GM23338 (cell line): ENCODE results near the gene UGT1A3. TPM values are rescaled to one million over a fixed set of nuclear protein-coding genes. Genes with fewer than 3 reads are reported as not detected.

Source experiments
- POLR2AphosphoS5 ChIP-seq: IDR thresholded peaks from 2 replicates; pipeline ENCODE4 v1.6.1; 2016; ENCODE audit warnings: antibody characterized with exemption, low read depth
- STAT1 ChIP-seq: IDR thresholded peaks from one replicate; pipeline ENCODE4 v1.6.1; 2016; ENCODE audit warnings: antibody characterized with exemption; ENCODE audit not compliant: unreplicated experiment
- ZNF114 ChIP-seq: fragments of 250-450 bp; sonication (Bioruptor Pico); IDR thresholded peaks from 2 replicates; pipeline ENCODE4 v1.5.0; 2020; ENCODE audit warnings: mild to moderate bottlenecking, moderate library complexity
- polyA plus RNA-seq: library from polyadenylated mRNA; unstranded; fragments of >200 nt; fragmentation: Nextera tagmentation; extraction: Ambion mirVana; gene quantifications from 2 replicates; pipeline ENCODE4 v1.2.1, GENCODE V29; 2016
- total RNA-seq: library from RNA; depleted of rRNA; stranded (reverse); fragments of >200 nt; shearing (Covaris generic); gene quantifications from 2 replicates; pipeline ENCODE4 v1.2.3, GENCODE V29; 2014
- TF ChIP-seq, protein P1 (sequence below): fragments of 250-450 bp; sonication (Bioruptor Pico); IDR thresholded peaks from 2 replicates; pipeline ENCODE4 v1.5.0; 2020; ENCODE audit warnings: mild to moderate bottlenecking, moderate library complexity
- TF ChIP-seq, protein P2 (sequence below): IDR thresholded peaks from one replicate; pipeline ENCODE4 v1.6.1; 2018; ENCODE audit warnings: antibody characterized with exemption; ENCODE audit not compliant: unreplicated experiment

The UGT1A3 gene
- total and polyA plus RNA-seq, 2 experiments from 2014 or later = not detected

DNA sequence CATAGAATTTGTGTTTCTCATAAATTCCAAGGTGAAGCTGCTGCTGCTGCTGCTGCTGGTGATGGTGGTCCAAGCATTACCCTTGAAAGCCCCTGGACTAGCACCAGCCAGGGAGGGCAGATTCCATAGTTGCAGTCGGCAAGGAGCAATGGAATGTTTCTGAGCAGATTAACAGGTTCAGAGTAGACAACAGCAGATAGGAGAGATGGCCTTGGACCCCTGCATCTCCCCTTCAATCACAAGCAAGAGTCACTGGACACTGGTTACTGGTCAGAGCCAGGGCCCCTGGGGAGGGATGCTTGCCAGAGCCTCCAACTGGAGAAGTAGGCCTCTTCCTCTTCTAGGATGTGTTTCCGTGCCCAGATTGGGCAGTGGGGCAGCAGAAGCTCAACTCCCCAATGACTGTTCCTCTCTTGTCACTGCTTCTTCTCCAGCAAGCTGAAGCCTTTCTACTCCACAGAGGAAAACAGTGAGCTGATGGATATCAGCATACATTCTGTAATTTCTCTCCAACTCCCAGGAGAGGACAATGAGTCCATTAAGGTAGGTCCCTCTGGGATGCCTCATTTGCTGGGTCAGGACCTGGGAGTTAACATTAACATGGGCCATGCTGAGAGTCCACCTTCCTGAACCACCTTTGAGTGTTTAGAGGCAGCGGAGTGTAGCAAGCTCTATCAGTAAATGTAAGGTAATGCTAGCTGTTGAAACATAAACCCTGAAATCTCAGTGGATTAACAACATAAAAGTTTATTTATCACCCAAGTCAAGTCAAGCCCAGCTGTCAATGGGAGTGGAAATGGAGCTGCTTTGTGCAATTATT lies 84.6 kb downstream of the UGT1A3 start (continued):
- TF ChIP-seq, protein P1, sequence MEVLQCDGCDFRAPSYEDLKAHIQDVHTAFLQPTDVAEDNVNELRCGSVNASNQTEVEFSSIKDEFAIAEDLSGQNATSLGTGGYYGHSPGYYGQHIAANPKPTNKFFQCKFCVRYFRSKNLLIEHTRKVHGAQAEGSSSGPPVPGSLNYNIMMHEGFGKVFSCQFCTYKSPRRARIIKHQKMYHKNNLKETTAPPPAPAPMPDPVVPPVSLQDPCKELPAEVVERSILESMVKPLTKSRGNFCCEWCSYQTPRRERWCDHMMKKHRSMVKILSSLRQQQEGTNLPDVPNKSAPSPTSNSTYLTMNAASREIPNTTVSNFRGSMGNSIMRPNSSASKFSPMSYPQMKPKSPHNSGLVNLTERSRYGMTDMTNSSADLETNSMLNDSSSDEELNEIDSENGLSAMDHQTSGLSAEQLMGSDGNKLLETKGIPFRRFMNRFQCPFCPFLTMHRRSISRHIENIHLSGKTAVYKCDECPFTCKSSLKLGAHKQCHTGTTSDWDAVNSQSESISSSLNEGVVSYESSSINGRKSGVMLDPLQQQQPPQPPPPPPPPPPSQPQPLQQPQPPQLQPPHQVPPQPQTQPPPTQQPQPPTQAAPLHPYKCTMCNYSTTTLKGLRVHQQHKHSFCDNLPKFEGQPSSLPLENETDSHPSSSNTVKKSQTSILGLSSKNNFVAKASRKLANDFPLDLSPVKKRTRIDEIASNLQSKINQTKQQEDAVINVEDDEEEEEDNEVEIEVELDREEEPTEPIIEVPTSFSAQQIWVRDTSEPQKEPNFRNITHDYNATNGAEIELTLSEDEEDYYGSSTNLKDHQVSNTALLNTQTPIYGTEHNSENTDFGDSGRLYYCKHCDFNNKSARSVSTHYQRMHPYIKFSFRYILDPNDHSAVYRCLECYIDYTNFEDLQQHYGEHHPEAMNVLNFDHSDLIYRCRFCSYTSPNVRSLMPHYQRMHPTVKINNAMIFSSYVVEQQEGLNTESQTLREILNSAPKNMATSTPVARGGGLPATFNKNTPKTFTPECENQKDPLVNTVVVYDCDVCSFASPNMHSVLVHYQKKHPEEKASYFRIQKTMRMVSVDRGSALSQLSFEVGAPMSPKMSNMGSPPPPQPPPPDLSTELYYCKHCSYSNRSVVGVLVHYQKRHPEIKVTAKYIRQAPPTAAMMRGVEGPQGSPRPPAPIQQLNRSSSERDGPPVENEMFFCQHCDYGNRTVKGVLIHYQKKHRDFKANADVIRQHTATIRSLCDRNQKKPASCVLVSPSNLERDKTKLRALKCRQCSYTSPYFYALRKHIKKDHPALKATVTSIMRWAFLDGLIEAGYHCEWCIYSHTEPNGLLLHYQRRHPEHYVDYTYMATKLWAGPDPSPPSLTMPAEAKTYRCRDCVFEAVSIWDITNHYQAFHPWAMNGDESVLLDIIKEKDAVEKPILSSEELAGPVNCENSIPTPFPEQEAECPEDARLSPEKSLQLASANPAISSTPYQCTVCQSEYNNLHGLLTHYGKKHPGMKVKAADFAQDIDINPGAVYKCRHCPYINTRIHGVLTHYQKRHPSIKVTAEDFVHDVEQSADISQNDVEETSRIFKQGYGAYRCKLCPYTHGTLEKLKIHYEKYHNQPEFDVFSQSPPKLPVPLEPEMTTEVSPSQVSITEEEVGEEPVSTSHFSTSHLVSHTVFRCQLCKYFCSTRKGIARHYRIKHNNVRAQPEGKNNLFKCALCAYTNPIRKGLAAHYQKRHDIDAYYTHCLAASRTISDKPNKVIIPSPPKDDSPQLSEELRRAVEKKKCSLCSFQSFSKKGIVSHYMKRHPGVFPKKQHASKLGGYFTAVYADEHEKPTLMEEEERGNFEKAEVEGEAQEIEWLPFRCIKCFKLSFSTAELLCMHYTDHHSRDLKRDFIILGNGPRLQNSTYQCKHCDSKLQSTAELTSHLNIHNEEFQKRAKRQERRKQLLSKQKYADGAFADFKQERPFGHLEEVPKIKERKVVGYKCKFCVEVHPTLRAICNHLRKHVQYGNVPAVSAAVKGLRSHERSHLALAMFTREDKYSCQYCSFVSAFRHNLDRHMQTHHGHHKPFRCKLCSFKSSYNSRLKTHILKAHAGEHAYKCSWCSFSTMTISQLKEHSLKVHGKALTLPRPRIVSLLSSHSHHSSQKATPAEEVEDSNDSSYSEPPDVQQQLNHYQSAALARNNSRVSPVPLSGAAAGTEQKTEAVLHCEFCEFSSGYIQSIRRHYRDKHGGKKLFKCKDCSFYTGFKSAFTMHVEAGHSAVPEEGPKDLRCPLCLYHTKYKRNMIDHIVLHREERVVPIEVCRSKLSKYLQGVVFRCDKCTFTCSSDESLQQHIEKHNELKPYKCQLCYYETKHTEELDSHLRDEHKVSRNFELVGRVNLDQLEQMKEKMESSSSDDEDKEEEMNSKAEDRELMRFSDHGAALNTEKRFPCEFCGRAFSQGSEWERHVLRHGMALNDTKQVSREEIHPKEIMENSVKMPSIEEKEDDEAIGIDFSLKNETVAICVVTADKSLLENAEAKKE (CRISPR knock-in tag) = no peak
- TF ChIP-seq POLR2AphosphoS5 (no peak), ZNF114 (CRISPR knock-in tag) (no peak), STAT1 (no peak)
- TF ChIP-seq, protein P2, sequence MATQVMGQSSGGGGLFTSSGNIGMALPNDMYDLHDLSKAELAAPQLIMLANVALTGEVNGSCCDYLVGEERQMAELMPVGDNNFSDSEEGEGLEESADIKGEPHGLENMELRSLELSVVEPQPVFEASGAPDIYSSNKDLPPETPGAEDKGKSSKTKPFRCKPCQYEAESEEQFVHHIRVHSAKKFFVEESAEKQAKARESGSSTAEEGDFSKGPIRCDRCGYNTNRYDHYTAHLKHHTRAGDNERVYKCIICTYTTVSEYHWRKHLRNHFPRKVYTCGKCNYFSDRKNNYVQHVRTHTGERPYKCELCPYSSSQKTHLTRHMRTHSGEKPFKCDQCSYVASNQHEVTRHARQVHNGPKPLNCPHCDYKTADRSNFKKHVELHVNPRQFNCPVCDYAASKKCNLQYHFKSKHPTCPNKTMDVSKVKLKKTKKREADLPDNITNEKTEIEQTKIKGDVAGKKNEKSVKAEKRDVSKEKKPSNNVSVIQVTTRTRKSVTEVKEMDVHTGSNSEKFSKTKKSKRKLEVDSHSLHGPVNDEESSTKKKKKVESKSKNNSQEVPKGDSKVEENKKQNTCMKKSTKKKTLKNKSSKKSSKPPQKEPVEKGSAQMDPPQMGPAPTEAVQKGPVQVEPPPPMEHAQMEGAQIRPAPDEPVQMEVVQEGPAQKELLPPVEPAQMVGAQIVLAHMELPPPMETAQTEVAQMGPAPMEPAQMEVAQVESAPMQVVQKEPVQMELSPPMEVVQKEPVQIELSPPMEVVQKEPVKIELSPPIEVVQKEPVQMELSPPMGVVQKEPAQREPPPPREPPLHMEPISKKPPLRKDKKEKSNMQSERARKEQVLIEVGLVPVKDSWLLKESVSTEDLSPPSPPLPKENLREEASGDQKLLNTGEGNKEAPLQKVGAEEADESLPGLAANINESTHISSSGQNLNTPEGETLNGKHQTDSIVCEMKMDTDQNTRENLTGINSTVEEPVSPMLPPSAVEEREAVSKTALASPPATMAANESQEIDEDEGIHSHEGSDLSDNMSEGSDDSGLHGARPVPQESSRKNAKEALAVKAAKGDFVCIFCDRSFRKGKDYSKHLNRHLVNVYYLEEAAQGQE = no peak
